HG02840 (cell line): ENCODE measurements around the gene GLT8D2.
"Not testable (repeated sequence)": the region's sequence is repeated elsewhere in the genome, so short reads cannot be mapped to it uniquely, and the experiment has no call there.

Experiments
- ATAC-seq: cut with Tn5 transposase; IDR thresholded peaks from one replicate; pipeline ENCODE4 v1.9.1; 2021; ENCODE audit warnings: mild to moderate bottlenecking, moderate library complexity, moderate number of reproducible peaks; ENCODE audit not compliant: unreplicated experiment, low FRiP score

Gene GLT8D2

DNA sequence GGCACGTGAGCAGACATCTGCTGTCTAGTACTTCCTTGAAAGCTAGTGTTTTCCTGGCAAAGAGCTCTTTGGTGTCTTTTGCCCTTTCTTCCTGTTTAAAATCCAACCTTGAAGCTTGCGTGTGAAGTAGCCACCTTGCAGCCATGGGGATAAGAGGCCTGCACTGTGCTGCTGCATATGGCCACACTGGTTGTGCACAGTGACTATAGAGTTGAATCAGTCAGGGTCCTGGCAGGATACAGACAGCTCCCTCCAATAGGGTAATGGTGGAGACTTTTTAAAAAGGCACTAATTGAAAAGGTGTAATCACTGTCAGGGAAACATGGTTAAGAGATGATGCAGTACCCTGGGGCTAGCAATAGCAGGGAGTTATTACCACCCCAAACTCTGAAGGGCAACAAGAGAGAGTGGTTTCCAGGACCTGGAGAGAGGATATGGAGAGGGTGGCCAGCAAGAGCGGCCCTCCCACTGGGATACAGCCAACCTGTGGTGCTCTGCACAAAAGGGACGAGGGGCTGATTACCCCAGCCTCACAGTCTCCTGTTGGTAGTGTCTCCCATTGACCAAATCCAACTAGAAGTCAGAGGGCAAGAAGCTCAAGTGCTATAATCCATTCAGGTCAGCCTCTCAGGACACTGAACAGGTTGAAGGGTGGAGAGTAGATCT lies 4.8 kb upstream of the GLT8D2 start:
- no peak for ATAC-seq

DNA sequence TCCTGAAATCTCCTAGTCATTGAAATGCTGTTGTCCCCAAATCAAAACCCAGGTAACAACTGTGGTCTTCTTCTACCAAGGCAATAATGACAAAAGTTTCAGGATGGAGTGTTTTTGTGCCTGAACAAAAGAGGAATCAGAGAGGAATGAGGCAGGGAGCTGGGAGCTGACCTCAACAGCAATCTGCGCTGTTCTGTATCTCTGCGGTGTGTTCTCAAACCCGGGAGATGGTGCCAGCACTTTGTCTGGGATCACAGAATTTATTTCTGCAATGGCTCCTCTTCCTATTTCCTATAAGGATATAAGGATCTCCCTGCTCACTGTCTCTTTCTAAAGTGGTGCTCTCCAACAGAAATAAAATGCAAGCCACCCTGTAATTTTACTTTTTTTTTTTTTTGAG lies 449 bp upstream of the GLT8D2 start:
- ATAC-seq: no peak

DNA sequence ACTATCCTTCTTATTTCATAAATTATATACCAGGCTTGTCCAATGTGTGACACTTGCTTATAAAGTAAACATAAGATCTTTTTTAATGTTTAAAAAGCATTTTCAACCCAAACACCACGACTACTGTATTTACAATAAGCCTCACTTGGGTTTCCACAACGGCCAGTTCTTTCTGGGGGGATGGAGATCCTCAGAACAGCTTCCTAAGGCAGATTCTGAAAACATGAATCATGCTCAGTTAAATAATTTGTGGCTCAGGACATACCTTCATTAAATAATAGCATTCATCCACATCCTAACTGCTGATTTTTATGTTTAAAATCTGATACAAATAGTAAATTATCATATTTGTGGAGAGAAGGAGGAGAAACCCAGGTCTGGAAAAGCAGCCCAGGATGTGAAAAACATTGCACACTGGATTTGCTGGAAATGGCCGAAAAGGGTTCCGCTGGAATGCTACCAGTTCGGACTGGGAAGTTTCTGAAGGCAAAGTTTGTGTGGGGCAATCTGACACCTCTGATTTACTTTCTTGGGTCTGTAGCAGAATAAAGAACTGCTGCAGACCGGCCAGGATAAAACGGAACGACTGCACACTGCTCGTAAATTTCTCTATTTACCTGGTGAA lies 597 bp downstream of the GLT8D2 start:
- no peak for ATAC-seq

DNA sequence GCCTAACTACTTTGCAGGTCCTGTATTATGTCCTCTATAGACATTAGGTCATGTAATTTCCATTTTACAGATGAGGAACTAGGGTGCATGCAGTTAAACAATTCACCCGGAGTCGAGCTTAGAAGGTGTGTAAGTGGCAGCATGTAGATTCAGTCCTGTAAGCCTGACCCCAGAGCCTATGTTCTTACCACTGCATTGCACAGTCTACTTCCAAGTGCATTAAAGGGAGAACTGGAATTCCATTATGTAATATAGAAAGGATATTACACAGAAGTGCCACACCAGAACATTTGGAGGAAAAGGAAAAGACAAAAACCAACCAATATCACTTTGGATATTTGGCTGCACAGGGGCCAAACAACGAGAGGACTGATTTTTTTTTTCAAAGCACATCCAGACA lies 1.2 kb downstream of the GLT8D2 start:
- ATAC-seq: no peak

DNA sequence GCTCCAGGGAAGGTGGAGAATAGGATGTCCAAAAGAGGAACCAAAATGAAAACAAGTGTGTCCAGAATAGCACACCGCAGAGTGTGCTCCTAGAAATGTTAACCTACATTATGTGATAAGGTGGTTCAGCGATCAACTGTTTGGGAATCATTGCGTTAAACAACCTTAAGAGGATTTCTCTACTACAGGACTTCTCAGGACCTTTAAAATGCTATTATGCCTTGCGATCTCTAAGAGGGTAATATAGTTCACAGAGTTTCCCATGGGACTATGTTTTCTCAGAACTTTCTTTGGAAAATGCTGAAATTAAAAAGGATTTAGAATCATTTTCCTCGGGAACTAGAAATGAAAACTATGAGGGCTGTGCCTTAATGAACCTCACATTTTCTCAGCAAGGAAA lies 1.8 kb downstream of the GLT8D2 start:
- ATAC-seq: no peak

DNA sequence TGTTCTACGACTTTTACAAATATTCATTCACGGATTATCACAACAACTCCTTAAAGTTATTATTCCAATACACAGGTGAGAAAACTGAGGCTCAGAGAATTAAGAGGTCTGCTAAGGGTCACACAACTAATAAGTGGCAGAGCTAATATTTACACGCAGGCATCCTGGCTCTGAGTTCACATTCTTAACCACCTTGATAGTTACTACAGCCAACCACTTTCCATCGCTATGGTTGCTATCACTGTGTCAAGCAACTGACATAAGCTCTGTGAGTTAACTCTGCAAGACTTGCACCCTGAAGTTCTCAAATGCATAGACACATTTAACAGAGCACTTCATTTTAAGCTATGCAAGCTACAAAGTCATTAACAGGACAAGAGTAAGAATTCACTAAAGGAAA lies 3.7 kb downstream of the GLT8D2 start:
- no peak for ATAC-seq

DNA sequence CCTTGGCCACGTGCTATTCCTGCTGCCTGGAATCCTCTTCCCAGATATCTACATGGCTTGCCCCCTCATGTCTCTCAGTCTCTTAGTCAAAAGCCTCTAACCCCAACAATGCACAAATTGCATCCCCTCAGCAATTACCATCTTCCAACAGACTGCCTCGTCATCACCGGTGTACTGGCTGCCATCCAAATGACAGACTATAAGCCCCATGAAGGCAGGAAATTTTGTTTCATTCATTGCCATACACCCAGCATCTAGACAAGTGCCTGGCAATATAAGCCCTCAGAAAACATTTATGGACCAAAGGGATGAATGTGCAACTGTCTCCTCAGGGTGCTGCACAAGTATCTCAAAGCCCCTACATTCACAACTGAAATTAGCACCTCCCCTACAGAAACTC lies 5.8 kb downstream of the GLT8D2 start:
- ATAC-seq: no peak

DNA sequence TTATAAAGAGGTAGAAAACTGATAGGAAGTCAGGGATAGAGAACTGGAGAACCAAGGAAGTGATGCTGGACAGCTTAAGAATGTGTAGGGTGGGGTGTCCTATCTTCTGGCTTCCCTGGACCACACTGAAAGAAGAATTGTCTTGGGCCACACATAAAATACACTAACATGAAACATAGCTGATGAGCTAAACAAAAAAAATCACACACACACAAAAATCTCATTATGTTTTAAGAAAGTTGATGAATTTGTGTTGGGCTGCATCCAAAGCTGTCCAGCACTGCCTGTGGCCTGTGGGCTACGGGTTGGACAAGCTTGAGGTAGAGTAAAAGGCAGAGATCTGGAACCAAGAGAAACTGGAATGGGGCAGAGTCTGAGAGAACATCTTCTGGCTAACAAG lies 7.4 kb downstream of the GLT8D2 start:
- no peak for ATAC-seq

DNA sequence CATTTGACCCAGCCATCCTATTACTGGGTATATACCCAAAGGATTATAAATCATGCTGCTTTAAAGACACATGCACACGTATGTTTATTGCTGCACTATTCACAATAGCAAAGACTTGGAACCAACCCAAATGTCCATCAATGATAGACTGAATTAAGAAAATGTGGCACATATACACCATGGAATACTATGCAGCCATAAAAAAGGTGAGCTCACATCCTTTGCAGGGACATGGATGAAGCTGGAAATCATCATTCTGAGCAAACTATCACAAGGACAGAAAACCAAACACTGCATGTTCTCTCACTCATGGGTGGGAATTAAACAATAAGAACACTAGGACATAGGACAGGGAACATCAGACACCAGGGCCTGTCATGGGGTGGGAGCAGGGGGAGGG lies 10.2 kb downstream of the GLT8D2 start:
- not testable (repeated sequence) for ATAC-seq

DNA sequence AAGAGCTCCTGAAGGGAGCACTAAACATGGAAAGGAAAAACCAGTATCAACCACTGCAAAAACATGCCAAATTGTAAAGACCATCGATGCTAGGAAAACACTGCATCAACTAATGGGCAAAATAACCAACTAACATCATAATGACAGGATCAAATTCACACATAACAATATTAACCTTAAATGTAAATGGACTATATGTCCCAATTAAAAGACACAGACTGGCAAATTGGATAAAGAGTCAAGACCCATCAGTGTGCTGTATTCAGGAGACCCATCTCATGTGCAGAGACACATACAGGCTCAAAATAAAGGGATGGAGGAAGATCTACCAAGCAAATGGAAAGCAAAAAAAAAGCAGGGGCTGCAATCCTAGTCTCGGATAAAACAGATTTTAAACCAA lies 13.8 kb downstream of the GLT8D2 start:
- not testable (repeated sequence) for ATAC-seq

DNA sequence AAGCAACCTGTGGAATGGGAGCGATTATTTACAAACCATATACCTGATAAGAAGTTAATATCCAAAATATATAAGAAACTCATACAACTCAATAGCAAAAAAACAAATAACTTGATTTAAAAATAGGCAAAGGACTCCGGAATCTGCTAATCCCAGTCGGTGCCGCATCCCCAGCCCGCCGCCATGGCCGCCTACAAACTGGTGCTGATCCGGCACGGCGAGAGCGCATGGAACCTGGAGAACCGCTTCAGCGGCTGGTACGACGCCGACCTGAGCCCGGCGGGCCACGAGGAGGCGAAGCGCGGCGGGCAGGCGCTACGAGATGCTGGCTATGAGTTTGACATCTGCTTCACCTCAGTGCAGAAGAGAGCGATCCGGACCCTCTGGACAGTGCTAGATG lies 19.4 kb downstream of the GLT8D2 start:
- ATAC-seq: not testable (repeated sequence)

DNA sequence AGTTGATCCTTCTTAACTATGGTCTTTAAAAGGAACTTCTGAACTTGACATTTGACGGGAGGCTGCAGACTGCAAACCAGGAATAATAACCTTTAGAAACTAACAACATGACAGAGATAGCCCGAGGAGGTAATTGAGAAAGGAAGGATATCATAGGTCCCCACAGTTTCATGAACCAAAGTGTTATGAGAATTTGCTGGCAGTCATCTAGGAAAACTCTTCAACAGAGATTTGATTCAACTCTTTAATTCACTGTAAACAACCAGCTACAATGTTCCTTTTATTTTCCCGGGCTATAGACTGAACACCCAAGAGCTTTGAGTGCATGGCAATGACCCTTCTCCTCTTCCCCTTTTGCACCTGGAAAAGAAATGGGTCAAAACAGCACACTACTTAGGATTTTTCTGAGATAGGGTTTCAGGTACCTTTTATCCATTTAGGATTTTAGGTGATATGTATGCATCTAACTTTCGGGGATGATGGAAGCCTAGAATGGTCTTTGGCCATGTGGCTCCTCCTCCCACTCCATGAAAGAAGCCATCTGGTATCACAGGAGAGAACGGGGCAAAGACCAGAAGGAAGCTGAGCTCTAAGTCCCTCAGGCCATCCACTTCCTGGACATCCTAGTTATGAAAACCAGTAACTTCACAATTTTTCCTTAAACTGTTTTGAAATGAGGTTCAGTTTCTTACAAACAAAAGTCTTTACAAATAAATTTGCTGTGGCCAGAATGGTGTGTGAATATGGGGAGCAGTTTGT lies 23.0 kb downstream of the GLT8D2 start:
- no peak for ATAC-seq

DNA sequence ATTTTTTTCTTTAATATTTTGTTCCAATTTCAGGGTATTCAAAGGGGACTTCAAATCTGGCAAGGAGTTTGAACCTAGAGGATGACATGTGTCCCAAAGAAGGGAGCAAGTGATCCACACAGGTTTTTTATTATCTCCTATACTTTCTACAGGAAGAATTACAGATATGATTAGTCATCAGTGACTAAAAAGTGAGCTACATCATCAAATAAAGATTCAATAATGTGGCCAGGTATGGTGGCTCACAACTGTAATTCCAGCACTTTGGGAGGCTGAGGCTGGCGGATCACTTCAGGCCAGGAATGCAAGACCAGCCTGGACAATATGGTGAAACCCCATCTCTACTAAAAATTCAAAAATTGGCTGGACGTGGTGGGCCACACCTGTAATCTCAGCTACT lies 24.2 kb downstream of the GLT8D2 start:
- ATAC-seq: no peak

DNA sequence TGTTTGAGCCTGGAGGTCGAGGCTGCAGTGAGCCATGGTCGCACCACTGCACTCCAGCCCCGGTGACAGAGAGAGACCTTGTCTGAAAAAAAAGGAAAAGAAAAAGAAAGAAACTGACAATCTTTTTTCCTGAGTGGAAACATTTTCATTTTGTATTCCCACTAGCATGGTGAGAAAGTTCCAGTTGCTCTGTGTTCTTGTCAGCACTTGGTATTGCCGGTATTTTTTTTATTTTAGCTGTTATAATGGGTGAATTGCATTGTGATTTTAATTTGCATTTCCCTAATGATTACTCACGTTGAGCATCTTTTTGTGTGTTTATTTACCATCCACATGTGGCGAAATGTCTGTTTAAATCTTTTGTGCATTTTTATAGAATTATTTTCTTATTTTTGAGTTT lies 25.6 kb downstream of the GLT8D2 start:
- ATAC-seq: no peak

DNA sequence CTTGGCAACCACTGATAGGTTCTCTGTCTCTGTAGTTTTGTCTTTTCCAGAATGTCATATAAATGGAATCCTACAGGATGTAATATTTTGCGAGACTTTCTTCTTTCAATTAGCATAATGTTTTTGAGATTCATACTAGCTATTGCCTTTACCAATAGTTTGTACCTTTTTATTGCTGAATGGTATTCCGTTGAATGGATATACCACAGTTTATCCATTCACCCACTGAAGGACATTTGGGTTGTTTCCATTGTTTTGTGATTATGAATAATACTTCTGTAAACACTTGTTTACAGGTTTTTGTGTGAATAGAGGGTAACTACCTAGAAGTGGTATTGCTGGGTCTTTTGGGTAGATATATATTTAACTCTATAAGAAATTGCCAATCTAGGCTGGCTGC lies 26.3 kb downstream of the GLT8D2 start:
- ATAC-seq: no peak

DNA sequence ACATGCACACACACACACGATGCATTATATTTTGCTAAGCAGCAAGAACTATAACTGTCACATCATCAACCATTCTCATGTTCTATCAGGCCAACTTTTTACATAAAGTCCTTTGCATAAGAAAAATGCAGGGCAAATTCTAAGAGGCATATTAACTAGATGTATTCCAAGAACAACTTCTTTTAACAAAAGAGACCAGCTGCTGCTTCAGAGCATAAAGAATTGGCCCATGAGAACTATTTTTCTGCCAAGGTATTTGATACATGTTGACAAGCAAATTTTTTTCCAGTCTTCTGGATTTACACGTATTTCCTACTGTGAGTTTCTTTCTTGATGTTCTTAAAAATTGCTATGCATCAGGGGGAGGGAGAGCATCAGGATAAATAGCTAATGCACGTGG lies 27.2 kb downstream of the GLT8D2 start:
- ATAC-seq: no peak

DNA sequence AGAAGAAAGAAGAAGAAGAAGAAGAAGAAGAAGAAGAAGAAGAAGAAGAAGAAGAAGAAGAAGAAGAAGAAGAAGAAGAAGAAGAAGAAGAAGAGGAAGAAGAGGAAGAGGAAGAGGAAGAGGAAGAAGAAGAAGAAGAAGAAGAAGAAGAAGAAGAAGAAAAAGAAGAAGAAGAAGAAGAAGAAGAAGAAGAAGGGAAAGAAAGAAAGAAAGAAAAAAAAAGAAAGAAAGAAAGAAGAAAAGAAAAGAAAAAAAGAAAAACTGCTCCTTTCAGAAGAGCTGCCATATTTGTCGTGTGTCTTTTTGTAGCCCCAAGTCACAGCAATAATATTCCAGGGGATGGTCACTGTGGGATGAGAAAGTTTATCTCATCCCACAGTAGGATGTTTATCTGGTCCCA lies 28.1 kb downstream of the GLT8D2 start:
- not testable (repeated sequence) for ATAC-seq

DNA sequence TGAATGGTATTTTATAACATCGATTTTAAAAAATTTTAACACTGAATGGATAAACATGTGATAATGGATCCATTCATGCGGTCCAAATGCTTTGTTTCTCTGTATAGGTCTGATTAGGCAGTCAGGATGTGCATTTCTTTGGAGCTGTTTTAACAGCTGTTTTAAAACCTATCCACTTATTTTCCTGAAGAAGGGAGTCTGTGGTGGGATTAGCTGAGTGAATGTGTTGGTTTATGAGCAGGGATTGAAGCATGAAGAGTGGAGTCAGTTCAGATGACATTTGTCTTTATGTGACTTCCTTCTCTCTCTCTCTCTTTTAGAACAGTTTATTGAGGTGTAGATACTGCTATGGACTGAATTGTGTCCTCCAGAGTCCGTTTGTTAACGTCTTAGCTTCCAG lies 37.7 kb downstream of the GLT8D2 start:
- no peak for ATAC-seq

DNA sequence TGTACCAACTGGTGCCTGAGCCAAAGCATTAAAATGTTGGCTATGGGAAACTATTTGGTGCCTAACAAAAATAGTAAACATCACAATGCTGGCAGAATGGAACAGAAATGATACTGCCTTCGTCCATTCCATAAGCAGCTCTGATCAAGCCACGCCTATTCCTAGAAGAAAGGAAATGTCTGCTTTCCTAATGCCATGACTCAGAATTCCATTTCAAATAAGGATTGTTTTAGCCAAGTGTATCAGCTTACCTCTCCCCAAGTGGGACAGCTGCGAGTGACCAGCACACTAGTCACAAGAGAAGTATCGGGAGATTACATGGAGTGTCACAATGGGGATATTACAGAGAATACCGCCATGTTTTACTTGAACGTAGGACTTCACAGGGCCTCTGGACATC lies 38.7 kb downstream of the GLT8D2 start:
- ATAC-seq: no peak

DNA sequence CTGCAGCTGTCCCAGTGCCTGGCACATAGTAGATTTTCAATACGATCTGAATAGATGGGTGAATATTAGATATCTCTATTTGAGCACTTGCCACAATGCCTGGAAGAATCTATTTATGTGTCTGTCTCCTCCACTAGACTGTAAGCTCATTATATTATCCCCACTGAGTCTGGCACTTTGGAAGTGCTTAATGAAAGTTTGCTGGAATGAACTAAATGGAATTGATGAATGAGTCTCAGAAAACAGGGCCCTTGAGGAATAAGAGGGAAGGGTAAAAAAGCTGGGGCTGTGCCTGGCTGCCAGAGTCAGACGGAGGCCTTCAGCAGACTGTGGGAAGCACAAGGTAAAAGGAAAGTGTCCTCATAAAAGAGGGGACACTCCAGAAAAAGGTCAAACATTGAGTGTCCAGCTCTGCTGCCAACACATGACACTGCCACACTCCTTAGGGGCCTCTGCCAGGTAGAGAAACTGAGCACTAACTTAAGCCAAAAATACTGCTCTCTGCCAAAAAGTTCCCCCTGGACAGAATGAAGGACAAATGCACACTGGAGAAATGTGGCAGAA lies 39.3 kb downstream of the GLT8D2 start:
- no peak for ATAC-seq

DNA sequence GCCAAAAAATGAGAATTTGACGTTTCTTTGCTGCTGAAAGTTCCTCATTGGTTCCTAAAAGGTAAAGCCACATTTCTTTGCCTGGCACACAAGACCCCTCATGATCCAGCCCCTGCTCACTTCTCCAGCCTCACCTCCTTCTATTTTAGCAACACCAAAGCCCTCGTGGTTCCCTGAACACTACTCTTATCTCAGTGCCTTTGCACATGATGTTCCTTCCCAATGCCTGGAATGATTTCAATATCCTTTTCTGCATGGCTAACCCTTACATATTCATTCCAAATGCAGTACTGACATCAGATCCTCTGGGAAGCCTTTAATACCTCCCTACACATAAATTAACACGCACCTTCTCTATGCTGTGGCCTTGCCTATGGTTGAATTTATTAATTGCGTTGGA lies 39.9 kb downstream of the GLT8D2 start:
- ATAC-seq: no peak

DNA sequence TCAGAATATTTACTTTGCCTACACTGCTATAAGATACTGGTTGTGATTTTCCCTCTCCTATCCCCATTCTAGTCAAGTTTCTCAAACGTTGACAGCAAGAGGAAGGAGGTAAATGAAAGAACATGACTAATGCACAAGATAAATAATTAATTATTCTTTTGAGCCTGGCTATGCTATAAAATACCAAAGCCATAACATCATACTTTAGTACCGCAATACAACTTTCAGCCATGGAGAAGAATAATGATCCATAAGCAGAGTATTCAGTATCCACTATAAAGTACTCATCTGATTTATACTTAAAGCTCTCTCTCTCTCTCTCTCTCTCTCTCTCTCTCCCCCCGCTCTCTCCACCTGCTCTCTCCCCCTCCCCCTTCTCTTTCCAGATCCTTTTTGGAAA lies 43.1 kb downstream of the GLT8D2 start:
- ATAC-seq: no peak
